Panc1 (cell line): ENCODE results near the gene IMP4. TPM values are rescaled to one million over a fixed set of nuclear protein-coding genes. Genes with fewer than 3 reads are reported as not detected.

ENCODE experiments used
- ATAC-seq: fragments of 200-7000 bp; cut with Tn5 transposase; 2 replicates; pipeline ENCODE4 v1.9.1; 2020; ENCODE audit warnings: mild to moderate bottlenecking, moderate library complexity
- BruUV-seq: library from RNA; stranded (reverse); fragments of 400-500 nt; replicated peaks from 2 replicates; lab custom pipeline; 2021; lab: Mats Ljungman, UMichigan
- CTCF ChIA-PET: fragments of 300-600 bp; sonication (Branson Sonifier 250); formaldehyde crosslinking; loops from one replicate; lab custom pipeline; 2022; ENCODE audit warnings: antibody characterized with exemption; lab: Charles Lee
- POLR2A ChIA-PET: fragments of 300-600 bp; sonication (Branson Sonifier 250); formaldehyde crosslinking; loops from one replicate; lab custom pipeline; 2022; ENCODE audit warnings: antibody characterized with exemption; lab: Charles Lee
- DNase-seq: peaks from one replicate; pipeline ENCODE4 v3.0.0-alpha.2; 2010; ENCODE audit warnings: low read depth, low spot score
- H3K27ac ChIP-seq: 2 replicates; pipeline ENCODE4 v1.5.1; 2011; ENCODE audit warnings: mild to moderate bottlenecking, low read length, inconsistent platforms
- H3K27me3 ChIP-seq: fragments of 200-500 bp; sonication (Bioruptor generic); 2 replicates; pipeline ENCODE4 v1.6.0; 2014; ENCODE audit warnings: low read length, inconsistent platforms; ENCODE audit not compliant: control insufficient read depth, insufficient read depth
- H3K36me3 ChIP-seq: fragments of 200-500 bp; sonication (Bioruptor generic); 2 replicates; pipeline ENCODE4 v1.5.1; 2014; ENCODE audit warnings: inconsistent platforms, mild to moderate bottlenecking, low read length, moderate library complexity; ENCODE audit not compliant: control insufficient read depth, insufficient read depth
- H3K4me1 ChIP-seq: 2 replicates; pipeline ENCODE4 v1.5.1; 2011; ENCODE audit warnings: inconsistent platforms, mild to moderate bottlenecking, low read length, moderate library complexity; ENCODE audit not compliant: control insufficient read depth, insufficient read depth
- H3K4me3 ChIP-seq, 2 experiments: 2 replicates each; pipeline ENCODE4 v1.5.1; 2011 to 2012; ENCODE audit warnings: low read depth in 2 of 2, low read length in 2 of 2, mild to moderate bottlenecking in 2 of 2, inconsistent platforms in 1 of 2, moderate library complexity in 1 of 2
- H3K9me3 ChIP-seq: fragments of 200-500 bp; sonication (Bioruptor generic); 2 replicates; pipeline ENCODE4 v1.5.1; 2014; ENCODE audit warnings: low read depth, mild to moderate bottlenecking, inconsistent platforms, low read length, moderate library complexity; ENCODE audit not compliant: control insufficient read depth, insufficient read depth
- POLR2AphosphoS5 ChIP-seq: IDR thresholded peaks from 2 replicates; pipeline ENCODE4 v1.6.1; 2012; ENCODE audit warnings: mild to moderate bottlenecking, low read depth, low read length, moderate library complexity
- REST ChIP-seq, 2 experiments: IDR thresholded peaks; 2 replicates each; pipeline ENCODE4 v1.6.1; 2011 to 2012; ENCODE audit warnings: low read depth in 2 of 2, control low read depth in 1 of 2, low read length in 1 of 2, mild to moderate bottlenecking in 1 of 2, moderate library complexity in 1 of 2; ENCODE audit not compliant: insufficient read depth in 1 of 2
- SIN3A ChIP-seq: IDR thresholded peaks from 2 replicates; pipeline ENCODE4 v1.6.1; 2012; ENCODE audit warnings: low read depth, mild to moderate bottlenecking, low read length, moderate library complexity, borderline replicate concordance; ENCODE audit not compliant: insufficient read depth
- TCF7L2 ChIP-seq: IDR thresholded peaks from 2 replicates; pipeline ENCODE4 v1.6.1; 2011; ENCODE audit warnings: mild to moderate bottlenecking, low read depth, low read length, inconsistent platforms
- in situ Hi-C: cut with HindIII; loops from 2 replicates; pipeline ENCODE4 v1.10.0; 2016; ENCODE audit warnings: low sequenced_read_pairs, low pct_unique_long_range_greater_than_20kb
- intact Hi-C: fragments of 100-400 bp; cut with micrococcal nuclease; formaldehyde crosslinking; loops from one replicate; pipeline ENCODE4 v1.10.0; 2022; ENCODE audit not compliant: unreplicated experiment
- total RNA-seq: library from RNA; stranded (reverse); gene quantifications from one replicate; pipeline ENCODE4 v1.2.1, GENCODE V29; 2021; ENCODE audit not compliant: unreplicated experiment
- TF ChIP-seq, protein P1 (sequence below): fragments of 450-650 bp; IDR thresholded peaks from 2 replicates; pipeline ENCODE4 v1.5.1; 2017; ENCODE audit warnings: mild to moderate bottlenecking

The IMP4 gene
- total RNA-seq, 1 experiment from 2014 or later: 104 TPM

DNA sequence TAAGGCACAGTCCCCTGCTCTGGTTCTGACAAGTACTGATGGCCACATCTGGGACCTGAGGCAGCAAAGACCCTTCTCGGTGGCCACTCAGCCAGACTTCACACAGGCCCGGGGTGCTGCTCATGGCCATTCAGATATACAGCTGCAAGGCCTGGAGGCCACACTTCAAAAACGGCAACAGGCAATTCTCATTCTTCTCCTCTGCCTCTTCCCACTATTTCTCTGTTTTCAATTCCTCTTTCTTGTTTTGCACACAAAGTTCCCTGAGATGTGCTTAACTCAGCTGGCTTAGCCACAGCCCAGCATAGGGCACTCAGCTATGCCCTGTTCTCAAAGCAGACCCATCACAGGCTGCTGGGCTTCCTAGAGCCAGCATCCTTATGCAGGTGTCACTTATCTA, 43.0 kb downstream of the IMP4 start:
- CTCF ChIA-PET: no interaction called here
- intact Hi-C loops: no loop called here
- in situ Hi-C loops: no loop called here

DNA sequence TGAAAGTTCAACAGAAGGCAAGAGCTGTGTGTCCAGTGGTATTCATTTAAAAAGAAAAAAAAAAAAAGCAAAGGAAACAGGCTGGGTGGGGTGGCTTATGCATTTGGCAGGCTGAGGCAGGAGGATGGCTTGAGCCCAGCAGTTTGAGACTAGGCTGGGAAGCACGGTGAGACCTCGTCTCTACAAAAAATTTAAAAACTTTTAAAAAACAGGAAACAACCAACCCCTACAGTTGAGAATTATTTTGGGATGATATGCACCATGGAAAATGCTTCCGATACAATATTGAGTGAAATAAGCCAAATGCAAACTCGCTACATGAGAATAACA, 44.3 kb downstream of the IMP4 start:
- ATAC-seq (no peak), DNase-seq (no peak)
- peaks cover 10% of the 10 kb centered on the region for H3K4me1 ChIP-seq
- H3K4me3 ChIP-seq: no peak overlapping the region
- ChIA-PET CTCF (no interaction called here), POLR2A (no interaction called here)
- H3K9me3 ChIP-seq: no peaks in the 10 kb centered on the region
- intact Hi-C loops (no loop called here), in situ Hi-C loops (no loop called here)
- H3K36me3 ChIP-seq: no peaks in the 10 kb centered on the region
- BruUV-seq: no TSS peak
- H3K27ac ChIP-seq: no peak overlapping the region
- TF ChIP-seq, protein P1, sequence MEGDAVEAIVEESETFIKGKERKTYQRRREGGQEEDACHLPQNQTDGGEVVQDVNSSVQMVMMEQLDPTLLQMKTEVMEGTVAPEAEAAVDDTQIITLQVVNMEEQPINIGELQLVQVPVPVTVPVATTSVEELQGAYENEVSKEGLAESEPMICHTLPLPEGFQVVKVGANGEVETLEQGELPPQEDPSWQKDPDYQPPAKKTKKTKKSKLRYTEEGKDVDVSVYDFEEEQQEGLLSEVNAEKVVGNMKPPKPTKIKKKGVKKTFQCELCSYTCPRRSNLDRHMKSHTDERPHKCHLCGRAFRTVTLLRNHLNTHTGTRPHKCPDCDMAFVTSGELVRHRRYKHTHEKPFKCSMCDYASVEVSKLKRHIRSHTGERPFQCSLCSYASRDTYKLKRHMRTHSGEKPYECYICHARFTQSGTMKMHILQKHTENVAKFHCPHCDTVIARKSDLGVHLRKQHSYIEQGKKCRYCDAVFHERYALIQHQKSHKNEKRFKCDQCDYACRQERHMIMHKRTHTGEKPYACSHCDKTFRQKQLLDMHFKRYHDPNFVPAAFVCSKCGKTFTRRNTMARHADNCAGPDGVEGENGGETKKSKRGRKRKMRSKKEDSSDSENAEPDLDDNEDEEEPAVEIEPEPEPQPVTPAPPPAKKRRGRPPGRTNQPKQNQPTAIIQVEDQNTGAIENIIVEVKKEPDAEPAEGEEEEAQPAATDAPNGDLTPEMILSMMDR: no peak
- TF ChIP-seq POLR2AphosphoS5: no peak
- no peak for TF ChIP-seq REST (IDR thresholded peaks at IDR 0.05; ENCODE audit: insufficient read depth in 1 of 2, low read depth in 2 of 2, low read length in 1 of 2)
- no peak for TF ChIP-seq TCF7L2
- TF ChIP-seq SIN3A: no peak
- H3K27me3 ChIP-seq: no peaks in the 10 kb centered on the region

More for the DNA sequence above, 43.0 kb downstream of the IMP4 start:
- no peak overlapping the region for H3K4me3 ChIP-seq
- H3K9me3 ChIP-seq: no peaks in the 10 kb centered on the region
- H3K27me3 ChIP-seq: no peaks in the 10 kb centered on the region
- no peaks in the 10 kb centered on the region for H3K36me3 ChIP-seq
- no TSS peak for BruUV-seq
- no peak overlapping the region for H3K27ac ChIP-seq
- POLR2A ChIA-PET: no interaction called here
- no peak for ATAC-seq
- TF ChIP-seq, protein P1: no peak
- DNase-seq: no peak
- H3K4me1 ChIP-seq: peaks cover 4% of the 10 kb centered on the region

DNA sequence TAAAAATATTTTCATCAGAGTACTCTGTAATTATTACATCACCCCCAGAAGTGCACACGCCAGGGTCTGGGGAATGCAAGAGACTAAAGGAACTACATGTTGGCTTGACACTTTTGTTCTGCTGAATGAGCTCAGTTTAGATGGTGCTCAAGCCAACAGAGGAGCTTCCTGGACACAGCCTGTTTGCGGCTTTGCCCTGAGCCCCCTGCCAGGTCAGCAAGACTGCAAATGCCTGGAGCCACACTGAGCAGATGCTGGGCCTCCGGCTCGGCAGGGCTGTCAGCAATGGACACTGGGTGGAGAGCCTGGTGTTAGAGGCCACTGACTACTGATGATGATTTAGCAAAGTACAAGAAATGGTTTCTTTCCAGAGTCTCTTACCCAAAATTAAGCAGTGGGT, 45.1 kb downstream of the IMP4 start:
- intact Hi-C loops (no loop called here), in situ Hi-C loops (no loop called here)
- TF ChIP-seq TCF7L2: no peak
- no peak for TF ChIP-seq REST (IDR thresholded peaks at IDR 0.05; ENCODE audit: insufficient read depth in 1 of 2, low read depth in 2 of 2, low read length in 1 of 2)
- TF ChIP-seq, protein P1: no peak
- no peak for TF ChIP-seq POLR2AphosphoS5
- TF ChIP-seq SIN3A: no peak
- Histone ChIP-seq H3K27me3 (no peaks in the 10 kb centered on the region), H3K36me3 (no peaks in the 10 kb centered on the region), H3K9me3 (no peaks in the 10 kb centered on the region), H3K4me1 (peaks cover 11% of the 10 kb centered on the region), H3K27ac (no peak overlapping the region), H3K4me3 (no peak overlapping the region)
- DNase-seq: no peak
- ChIA-PET POLR2A (interaction anchor here (0.6 kb wide), 1 partner anchor 21 kb away, joined by 4 read pairs; no protein-coding TSS in a partner anchor), CTCF (no interaction called here)
- no TSS peak for BruUV-seq
- no peak for ATAC-seq
